GF-D8 (cell line): ENCODE results near the gene WDR20.

Experiments
- DNase-seq: peaks from one replicate; lab custom pipeline; 2025; lab: John Stamatoyannopoulos, UW

The WDR20 gene

GRCh38 chr14:102219316-102219715 lies 79.6 kb downstream of the WDR20 start:
- DNase-seq, result no peak

- no peak for DNase-seq
Observed at GRCh38 chr14:102220031-102220430, 80.3 kb downstream of the WDR20 start.

GRCh38 chr14:102221026-102221425 lies 81.3 kb downstream of the WDR20 start:
- DNase-seq, result no peak

- DNase-seq, result no peak
Observed at GRCh38 chr14:102222009-102222575, 82.4 kb downstream of the WDR20 start.

- DNase-seq, result no peak
Observed at GRCh38 chr14:102222751-102223150, 83.1 kb downstream of the WDR20 start.

- DNase-seq, result no peak
Observed at GRCh38 chr14:102223682-102224081, 84.0 kb downstream of the WDR20 start.

- no peak for DNase-seq
Observed at GRCh38 chr14:102225386-102225785, 85.7 kb downstream of the WDR20 start.

- DNase-seq, result no peak
Observed at GRCh38 chr14:102225936-102226335, 86.2 kb downstream of the WDR20 start.

- DNase-seq, result no peak
Observed at GRCh38 chr14:102226356-102227125, 86.8 kb downstream of the WDR20 start.

GRCh38 chr14:102227184-102227964 lies 87.7 kb downstream of the WDR20 start:
- no peak for DNase-seq

GRCh38 chr14:102229071-102229738 lies 89.5 kb downstream of the WDR20 start:
- no peak for DNase-seq

GRCh38 chr14:102229739-102230092 lies 90.0 kb downstream of the WDR20 start:
- DNase-seq, result no peak

- DNase-seq, result no peak
Observed at GRCh38 chr14:102230481-102231210, 90.9 kb downstream of the WDR20 start.

GRCh38 chr14:102231476-102232347 lies 92.0 kb downstream of the WDR20 start:
- no peak for DNase-seq

GRCh38 chr14:102232348-102232625 lies 92.6 kb downstream of the WDR20 start:
- DNase-seq, result no peak

GRCh38 chr14:102233081-102233480 lies 93.4 kb downstream of the WDR20 start:
- DNase-seq, result no peak

- no peak for DNase-seq
Observed at GRCh38 chr14:102234331-102235264, 94.9 kb downstream of the WDR20 start.

- peak; percentile 10 for DNase-seq
Observed at GRCh38 chr14:102235275-102235897, 95.7 kb downstream of the WDR20 start.

GRCh38 chr14:102236026-102236425 lies 96.3 kb downstream of the WDR20 start:
- DNase-seq, result no peak

GRCh38 chr14:102238131-102238530 lies 98.4 kb downstream of the WDR20 start:
- no peak for DNase-seq
